Natural killer cell (primary cell): Measurements from ENCODE around the gene ECI1. TPM values are rescaled to one million over a fixed set of nuclear protein-coding genes. Genes with fewer than 3 reads are reported as not detected.

Source experiments
- ATAC-seq, 3 donors: fragments of 150-1000 bp in 2 of 3; fragments of 200-7000 bp in 1 of 3; cut with Tn5 transposase; 1 replicate in 1 of 3; 2 replicates in 2 of 3; pipeline ENCODE4 v1.10.0; 2021; ENCODE audit warnings: mild to moderate bottlenecking in 2 of 3, moderate library complexity in 2 of 3
- DNase-seq, 2 donors: peaks; one replicate each; pipeline versions ENCODE4 v3.0.0 to v3.0.0-alpha.2; 2013 to 2021; ENCODE audit warnings: mixed read lengths in 1 of 2
- H3K27ac ChIP-seq: one replicate; pipeline ENCODE4 v1.5.1; 2013; ENCODE audit warnings: mild to moderate bottlenecking, low read length
- H3K27me3 ChIP-seq: one replicate; pipeline ENCODE4 v1.6.1; 2013; ENCODE audit warnings: low read length; ENCODE audit not compliant: control insufficient read depth, insufficient read depth
- H3K36me3 ChIP-seq: one replicate; pipeline ENCODE4 v1.6.1; 2013; ENCODE audit warnings: low read length; ENCODE audit not compliant: control insufficient read depth, insufficient read depth
- H3K4me1 ChIP-seq: one replicate; pipeline ENCODE4 v1.6.1; 2013; ENCODE audit warnings: low read length; ENCODE audit not compliant: control insufficient read depth, insufficient read depth
- H3K4me3 ChIP-seq: one replicate; pipeline ENCODE4 v1.5.1; 2013; ENCODE audit warnings: low read length
- H3K9me3 ChIP-seq: one replicate; pipeline ENCODE4 v1.6.1; 2013; ENCODE audit warnings: low read length; ENCODE audit not compliant: control insufficient read depth, insufficient read depth
- H3K27ac Mint-ChIP-seq, 2 donors: one replicate each; pipeline ENCODE4 v1.8.0; 2022; ENCODE audit warnings: mild to moderate bottlenecking in 2 of 2, mixed read lengths in 2 of 2, moderate library complexity in 1 of 2
- H3K27me3 Mint-ChIP-seq, 2 donors: one replicate each; pipeline ENCODE4 v1.8.0; 2022; ENCODE audit warnings: low read depth in 2 of 2, mixed read lengths in 2 of 2
- H3K36me3 Mint-ChIP-seq: one replicate; pipeline ENCODE4 v1.8.0; 2022; ENCODE audit warnings: mixed read lengths
- H3K4me1 Mint-ChIP-seq, 2 donors: one replicate each; pipeline ENCODE4 v1.8.0; 2022; ENCODE audit warnings: mixed read lengths in 2 of 2
- H3K4me3 Mint-ChIP-seq: one replicate; pipeline ENCODE4 v1.8.0; 2022; ENCODE audit warnings: mild to moderate bottlenecking, moderate library complexity, mixed read lengths
- H3K9me3 Mint-ChIP-seq, 2 donors: one replicate each; pipeline ENCODE4 v1.8.0; 2022; ENCODE audit warnings: mixed read lengths in 2 of 2
- whole genome bisulfite sequencing: methylation state at CpG from one replicate; pipeline ENCODE4 v1.1.7; 2013; ENCODE audit warnings: missing lambda C conversion rate; ENCODE audit not compliant: insufficient coverage; 5-methylcytosine and 5-hydroxymethylcytosine counted together
- intact Hi-C: fragments of 100-400 bp; cut with micrococcal nuclease; formaldehyde crosslinking; loops from one replicate; pipeline ENCODE4 v1.14.2; 2022
- total RNA-seq, 4 donors: library from RNA; stranded (reverse); fragments of 120-200 nt in 1 of 4; gene quantifications; one replicate each; pipeline versions ENCODE4 v1.2.3 to v1.2.4, GENCODE V29; 2013 to 2022
- TF ChIP-seq, protein P1 (sequence below): fragments of 200-600 bp; IDR thresholded peaks from one replicate; pipeline ENCODE4 v1.8.0; 2022; ENCODE audit warnings: antibody characterized with exemption

Gene ECI1
- total RNA-seq, 3 donors from 2014 or later (not counting 1 experiment from before 2014, with no cell fraction given): 14.6 to 19.2 (median 19.0) TPM

- H3K27ac Mint-ChIP-seq: no peak overlapping the region
- H3K27me3 ChIP-seq: peaks cover 39% of the 10 kb centered on the region
- WGBS: 79% methylated on average over 6 of the region's 6 CpGs
These were observed 53.6 kb downstream of the ECI1 start for GRCh38 chr16:2197765-2198164.

GRCh38 chr16:2196981-2197511, 54.3 kb downstream of the ECI1 start:
- H3K27ac Mint-ChIP-seq: no peak overlapping the region
- H3K9me3 Mint-ChIP-seq: no peaks in the 10 kb centered on the region
- WGBS: 25% methylated on average over 32 of the region's 32 CpGs
- ATAC-seq (no peak), DNase-seq (no peak)
- H3K4me3 Mint-ChIP-seq: peak overlapping the region; percentile 77
- H3K27me3 ChIP-seq: peaks cover 39% of the 10 kb centered on the region
- peaks cover 0 to 5% of the 10 kb centered on the region in 2 donors for H3K4me1 Mint-ChIP-seq
- TF ChIP-seq, protein P1, sequence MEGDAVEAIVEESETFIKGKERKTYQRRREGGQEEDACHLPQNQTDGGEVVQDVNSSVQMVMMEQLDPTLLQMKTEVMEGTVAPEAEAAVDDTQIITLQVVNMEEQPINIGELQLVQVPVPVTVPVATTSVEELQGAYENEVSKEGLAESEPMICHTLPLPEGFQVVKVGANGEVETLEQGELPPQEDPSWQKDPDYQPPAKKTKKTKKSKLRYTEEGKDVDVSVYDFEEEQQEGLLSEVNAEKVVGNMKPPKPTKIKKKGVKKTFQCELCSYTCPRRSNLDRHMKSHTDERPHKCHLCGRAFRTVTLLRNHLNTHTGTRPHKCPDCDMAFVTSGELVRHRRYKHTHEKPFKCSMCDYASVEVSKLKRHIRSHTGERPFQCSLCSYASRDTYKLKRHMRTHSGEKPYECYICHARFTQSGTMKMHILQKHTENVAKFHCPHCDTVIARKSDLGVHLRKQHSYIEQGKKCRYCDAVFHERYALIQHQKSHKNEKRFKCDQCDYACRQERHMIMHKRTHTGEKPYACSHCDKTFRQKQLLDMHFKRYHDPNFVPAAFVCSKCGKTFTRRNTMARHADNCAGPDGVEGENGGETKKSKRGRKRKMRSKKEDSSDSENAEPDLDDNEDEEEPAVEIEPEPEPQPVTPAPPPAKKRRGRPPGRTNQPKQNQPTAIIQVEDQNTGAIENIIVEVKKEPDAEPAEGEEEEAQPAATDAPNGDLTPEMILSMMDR: no peak
- H3K27ac ChIP-seq: no peak overlapping the region
- intact Hi-C loops: no loop called here
- no peaks in the 10 kb centered on the region for H3K36me3 Mint-ChIP-seq
- peaks cover 11 to 26% of the 10 kb centered on the region in 2 donors for H3K27me3 Mint-ChIP-seq
- no peaks in the 10 kb centered on the region for H3K9me3 ChIP-seq
- no peaks in the 10 kb centered on the region for H3K36me3 ChIP-seq
- no peak overlapping the region for H3K4me3 ChIP-seq
- H3K4me1 ChIP-seq: peaks cover 15% of the 10 kb centered on the region

More at GRCh38 chr16:2197765-2198164, 53.6 kb downstream of the ECI1 start:
- ATAC-seq: no peak
- H3K4me1 ChIP-seq: peaks cover 15% of the 10 kb centered on the region
- TF ChIP-seq, protein P1: no peak
- H3K36me3 Mint-ChIP-seq: no peaks in the 10 kb centered on the region
- H3K9me3 Mint-ChIP-seq: no peaks in the 10 kb centered on the region
- peaks cover 0 to 5% of the 10 kb centered on the region in 2 donors for H3K4me1 Mint-ChIP-seq
- DNase-seq: no peak
- no peak overlapping the region for H3K27ac ChIP-seq
- peaks cover 11 to 28% of the 10 kb centered on the region in 2 donors for H3K27me3 Mint-ChIP-seq
- no peak overlapping the region for H3K4me3 ChIP-seq
- H3K4me3 Mint-ChIP-seq: peak overlapping the region; percentile 49
- H3K36me3 ChIP-seq: no peaks in the 10 kb centered on the region
- no peaks in the 10 kb centered on the region for H3K9me3 ChIP-seq
- intact Hi-C loops: no loop called here

GRCh38 chr16:2196162-2196980, 55.0 kb downstream of the ECI1 start, which contains the start of gene CASKIN1:
Gene CASKIN1, minus strand, starts transcription at chr16:2196605. Its CDS starts 173 bp downstream, at chr16:2196432.
- Mint-ChIP-seq H3K27me3 (peaks cover 11 to 25% of the 10 kb centered on the region in 2 donors), H3K36me3 (no peaks in the 10 kb centered on the region), H3K4me3 (peak within 1 kb of the TSS; percentile 77), H3K27ac (no peak within 1 kb of the TSS), H3K4me1 (peaks cover 0 to 5% of the 10 kb centered on the region in 2 donors), H3K9me3 (no peaks in the 10 kb centered on the region)
- H3K27me3 ChIP-seq: peaks cover 39% of the 10 kb centered on the region
- H3K27ac ChIP-seq: no peak within 1 kb of the TSS
- peak; percentile 34 to 71 (median 67) for ATAC-seq
- intact Hi-C loops: no loop called here
- DNase-seq: peak in 1 of 2 donors; percentile 58
- H3K4me1 ChIP-seq: peaks cover 15% of the 10 kb centered on the region
- TF ChIP-seq, protein P1: no peak
- H3K4me3 ChIP-seq: no peak within 1 kb of the TSS
- no peaks in the 10 kb centered on the region for H3K9me3 ChIP-seq
- WGBS: under 1% methylated on average over 129 of the region's 129 CpGs
- no peaks in the 10 kb centered on the region for H3K36me3 ChIP-seq
